ENCODE measurements around the gene PP2D1. TPM values are rescaled to one million over a fixed set of nuclear protein-coding genes. Genes with fewer than 3 reads are reported as not detected.
A peak's percentile ranks its signal among the peaks of the same experiment; 100 is the strongest.

Gene PP2D1
- total RNA-seq, 1 donor from 2014 or later = not detected

GRCh38 chr3:19954676-19955075 lies 57.4 kb downstream of the PP2D1 start:
- Histone ChIP-seq H3K36me3 (peaks cover 16 to 30% of the 10 kb centered on the region in 2 donors), H3K27me3 (no peaks in the 10 kb centered on the region), H3K9me3 (no peaks in the 10 kb centered on the region), H3K4me1 (peaks cover 0 to 14% of the 10 kb centered on the region in 2 donors), H3K4me3 (no peak overlapping the region), H3K27ac (no peak overlapping the region)
- intact Hi-C loops (cut with DNase I) = loop anchor here (5.0 kb wide), 1 partner anchor 228 kb away; no protein-coding TSS in a partner anchor
- no peak for TF ChIP-seq CTCF (IDR thresholded peaks at IDR 0.05)
- DNase-seq (ENCODE audit: low spot score in 2 of 2) = no peak

- Histone ChIP-seq H3K9me3 (no peaks in the 10 kb centered on the region), H3K36me3 (peaks cover 4 to 17% of the 10 kb centered on the region in 2 donors), H3K27me3 (no peaks in the 10 kb centered on the region), H3K27ac (no peak overlapping the region), H3K4me3 (no peak overlapping the region), H3K4me1 (peaks cover 10 to 24% of the 10 kb centered on the region in 2 donors)
- intact Hi-C loops (cut with DNase I) = no loop called here
- no peak for TF ChIP-seq CTCF (IDR thresholded peaks at IDR 0.05)
- DNase-seq (ENCODE audit: low spot score in 2 of 2) = no peak
These were observed 61.7 kb downstream of the PP2D1 start for GRCh38 chr3:19950316-19950715.

- no peak for TF ChIP-seq CTCF (IDR thresholded peaks at IDR 0.05)
- Histone ChIP-seq H3K9me3 (no peaks in the 10 kb centered on the region), H3K4me3 (peak overlapping the region; percentile 94 to 99), H3K27ac (peak overlapping the region; percentile 100), H3K27me3 (no peaks in the 10 kb centered on the region), H3K36me3 (peaks cover 0 to 8% of the 10 kb centered on the region in 2 donors), H3K4me1 (peaks cover 10 to 21% of the 10 kb centered on the region in 2 donors)
- no peak for DNase-seq (ENCODE audit: low spot score in 2 of 2)
- intact Hi-C loops (cut with DNase I) = loop anchor here (5.0 to 10.0 kb wide), 3 partner anchors 364 to 1523 kb away; partner anchors contain the start of gene SATB1
These were observed 63.9 kb downstream of the PP2D1 start for GRCh38 chr3:19948226-19948591.

GRCh38 chr3:19947549-19948225 lies 64.4 kb downstream of the PP2D1 start:
- Histone ChIP-seq H3K27ac (peak overlapping the region; percentile 100), H3K4me1 (peaks cover 10 to 21% of the 10 kb centered on the region in 2 donors), H3K27me3 (no peaks in the 10 kb centered on the region), H3K4me3 (peak overlapping the region; percentile 94 to 99), H3K9me3 (no peaks in the 10 kb centered on the region), H3K36me3 (peaks cover 0 to 6% of the 10 kb centered on the region in 2 donors)
- peak in 1 of 2 donors; percentile 80 for DNase-seq (ENCODE audit: low spot score in 2 of 2)
- TF ChIP-seq CTCF (IDR thresholded peaks at IDR 0.05) = peak in 1 of 3 experiments; percentile 3
- intact Hi-C loops (cut with DNase I) = loop anchor here (1.0 to 10.0 kb wide), 5 partner anchors 94 to 1523 kb away; partner anchors contain the start of genes SATB1 and SGO1

GRCh38 chr3:19946832-19947548 lies 65.1 kb downstream of the PP2D1 start, which contains the start of gene RAB5A:
Gene RAB5A (plus strand): TSS chr3:19947097. CDS start chr3:19950899, 3,802 bp downstream.
- DNase-seq (ENCODE audit: low spot score in 2 of 2) = peak; percentile 95 to 99
- intact Hi-C loops (cut with DNase I) = loop anchor here (1.0 to 10.0 kb wide), 6 partner anchors 58 to 1522 kb away; partner anchors contain the start of genes SATB1 and SGO1

More at GRCh38 chr3:19946832-19947548, 65.1 kb downstream of the PP2D1 start, which contains the start of gene RAB5A:
- Histone ChIP-seq H3K9me3 (no peaks in the 10 kb centered on the region), H3K4me3 (peak within 1 kb of the TSS; percentile 94 to 99), H3K36me3 (no peaks in the 10 kb centered on the region), H3K27me3 (no peaks in the 10 kb centered on the region), H3K27ac (peak within 1 kb of the TSS; percentile 100), H3K4me1 (peaks cover 10 to 21% of the 10 kb centered on the region in 2 donors)
- TF ChIP-seq CTCF (IDR thresholded peaks at IDR 0.05) = no peak

Measured in ascending aorta (tissue), 2 donors.